Mammary epithelial cell (primary cell): ENCODE measurements around the gene ASB17.

Experiments
- EZH2 ChIP-seq: IDR thresholded peaks from 2 replicates; pipeline ENCODE4 v1.6.1; 2012; ENCODE audit warnings: low read length, inconsistent platforms, borderline replicate concordance
- TF ChIP-seq, protein P1 (sequence below), 2 donors: IDR thresholded peaks in 1 of 2; conservative IDR thresholded peaks in 1 of 2; 2 replicates each; pipeline ENCODE4 v1.5.1; 2011 to 2012; ENCODE audit warnings: inconsistent platforms in 2 of 2, low read length in 2 of 2, mild to moderate bottlenecking in 2 of 2, control low read depth in 1 of 2, low read depth in 1 of 2; ENCODE audit not compliant: insufficient read depth in 1 of 2; ENCODE audit errors: extremely low read depth in 1 of 2

DNA sequence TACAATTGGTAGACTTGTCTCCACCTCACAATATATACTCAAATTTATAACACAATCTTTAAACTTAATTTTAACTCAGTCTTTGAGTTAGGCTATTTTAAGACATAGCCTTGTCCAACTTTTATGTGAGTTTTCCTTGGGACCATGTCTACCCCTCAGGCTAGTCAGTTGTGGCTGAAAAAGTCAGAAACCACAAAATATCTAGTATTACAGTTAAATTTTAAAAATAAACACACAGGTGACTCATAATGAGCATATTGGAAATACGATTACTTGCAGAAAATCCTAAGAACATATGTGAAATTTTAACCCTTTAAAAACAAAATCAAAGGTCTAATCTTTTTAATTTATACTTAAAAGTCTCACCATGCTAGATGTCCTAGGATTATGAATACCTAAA is 4.8 kb upstream of the ASB17 start:
- TF ChIP-seq, protein P1, sequence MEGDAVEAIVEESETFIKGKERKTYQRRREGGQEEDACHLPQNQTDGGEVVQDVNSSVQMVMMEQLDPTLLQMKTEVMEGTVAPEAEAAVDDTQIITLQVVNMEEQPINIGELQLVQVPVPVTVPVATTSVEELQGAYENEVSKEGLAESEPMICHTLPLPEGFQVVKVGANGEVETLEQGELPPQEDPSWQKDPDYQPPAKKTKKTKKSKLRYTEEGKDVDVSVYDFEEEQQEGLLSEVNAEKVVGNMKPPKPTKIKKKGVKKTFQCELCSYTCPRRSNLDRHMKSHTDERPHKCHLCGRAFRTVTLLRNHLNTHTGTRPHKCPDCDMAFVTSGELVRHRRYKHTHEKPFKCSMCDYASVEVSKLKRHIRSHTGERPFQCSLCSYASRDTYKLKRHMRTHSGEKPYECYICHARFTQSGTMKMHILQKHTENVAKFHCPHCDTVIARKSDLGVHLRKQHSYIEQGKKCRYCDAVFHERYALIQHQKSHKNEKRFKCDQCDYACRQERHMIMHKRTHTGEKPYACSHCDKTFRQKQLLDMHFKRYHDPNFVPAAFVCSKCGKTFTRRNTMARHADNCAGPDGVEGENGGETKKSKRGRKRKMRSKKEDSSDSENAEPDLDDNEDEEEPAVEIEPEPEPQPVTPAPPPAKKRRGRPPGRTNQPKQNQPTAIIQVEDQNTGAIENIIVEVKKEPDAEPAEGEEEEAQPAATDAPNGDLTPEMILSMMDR (conservative IDR thresholded peaks at IDR 0.05 in 1 of 2, IDR thresholded peaks at IDR 0.05 in 1 of 2; ENCODE audit: extremely low read depth in 1 of 2, insufficient read depth in 1 of 2, low read depth in 1 of 2, low read length in 2 of 2), result no peak
- TF ChIP-seq EZH2, result no peak
